Endothelial cell of umbilical vein (primary cell): ENCODE results near the gene ZNF599. TPM values are rescaled to one million over a fixed set of nuclear protein-coding genes. Genes with fewer than 3 reads are reported as not detected.

ENCODE experiments used
- BruUV-seq: library from RNA; stranded (reverse); fragments of 400-500 nt; replicated peaks from 2 replicates; lab custom pipeline; 2021; lab: Mats Ljungman, UMichigan
- CTCF ChIA-PET: fragments of 300-600, 350-600 bp; sonication (Branson Sonifier 250); formaldehyde crosslinking; loops from one replicate; lab custom pipeline; 2021; ENCODE audit warnings: antibody characterized with exemption, inconsistent platforms; lab: Charles Lee
- POLR2A ChIA-PET: fragments of 300-600, 350-600 bp; sonication (Branson Sonifier 250); formaldehyde crosslinking; loops from one replicate; lab custom pipeline; 2021; ENCODE audit warnings: antibody characterized with exemption, inconsistent platforms; lab: Charles Lee
- DNase-seq: peaks from one replicate; pipeline ENCODE4 v3.0.0-alpha.2; 2011; ENCODE audit warnings: low read depth, low spot score
- FAIRE-seq: peaks from 2 replicates; lab custom pipeline; 2011; peaks lifted over from hg19 to GRCh38; lab: Jason Lieb, UNC
- H2AFZ ChIP-seq: 2 replicates; pipeline ENCODE4 v1.6.0; 2012; ENCODE audit warnings: low read depth, low read length, control low read depth, inconsistent platforms
- H3K27ac ChIP-seq: 2 replicates; pipeline ENCODE4 v1.5.1; 2011; ENCODE audit warnings: low read depth, mild to moderate bottlenecking, control low read depth, low read length, moderate library complexity; ENCODE audit not compliant: insufficient read depth
- H3K27me3 ChIP-seq, 2 experiments: 2 replicates each; pipeline versions ENCODE4 v1.6.0 to v1.6.1; 2011; ENCODE audit warnings: low read length in 2 of 2, mixed read lengths in 1 of 2; ENCODE audit not compliant: control insufficient read depth in 2 of 2, insufficient read depth in 2 of 2
- H3K36me3 ChIP-seq, 2 experiments: 2 replicates in 1 of 2; 3 replicates in 1 of 2; pipeline ENCODE4 v1.5.1; 2011; ENCODE audit warnings: low read length in 2 of 2, mild to moderate bottlenecking in 1 of 2, moderate library complexity in 1 of 2; ENCODE audit not compliant: control insufficient read depth in 2 of 2, insufficient read depth in 2 of 2; ENCODE audit errors: extremely low read depth in 1 of 2
- H3K4me1 ChIP-seq: 3 replicates; pipeline ENCODE4 v1.5.1; 2011; ENCODE audit warnings: mild to moderate bottlenecking, low read length; ENCODE audit not compliant: control insufficient read depth, insufficient read depth; ENCODE audit errors: extremely low read depth
- H3K4me2 ChIP-seq: 2 replicates; pipeline ENCODE4 v1.6.1; 2011; ENCODE audit warnings: low read length, control low read depth, mixed read lengths; ENCODE audit not compliant: insufficient read depth
- H3K4me3 ChIP-seq, 3 experiments: fragments of 200-600 bp in 1 of 3; sonication (generic), shearing (Covaris generic) in 1 of 3; replicated peaks in 1 of 3; 2 replicates each; pipeline ENCODE4 v1.5.1; 2011 to 2016; ENCODE audit warnings: control low read depth in 3 of 3, low read length in 3 of 3, mild to moderate bottlenecking in 2 of 3, inconsistent platforms in 1 of 3, low read depth in 1 of 3, moderate library complexity in 1 of 3; ENCODE audit not compliant: insufficient read depth in 1 of 3
- H3K79me2 ChIP-seq: 2 replicates; pipeline ENCODE4 v1.6.0; 2012; ENCODE audit warnings: low read length, inconsistent platforms; ENCODE audit not compliant: control insufficient read depth, insufficient read depth
- H3K9ac ChIP-seq: replicated peaks from 2 replicates; pipeline ENCODE3; 2011; ENCODE audit warnings: low read length, control low read depth; ENCODE audit not compliant: insufficient read depth; ENCODE audit errors: extremely low read depth
- H3K9me1 ChIP-seq: replicated peaks from 3 replicates; pipeline ENCODE4 v1.6.0; 2011; ENCODE audit warnings: mild to moderate bottlenecking, low read length; ENCODE audit not compliant: control insufficient read depth, insufficient read depth; ENCODE audit errors: extremely low read depth
- H3K9me3 ChIP-seq: replicated peaks from 2 replicates; pipeline ENCODE4 v1.5.1; 2012; ENCODE audit warnings: low read length, inconsistent platforms; ENCODE audit not compliant: control insufficient read depth, insufficient read depth
- H4K20me1 ChIP-seq: replicated peaks from 2 replicates; pipeline ENCODE3; 2011; ENCODE audit warnings: mild to moderate bottlenecking, low read length; ENCODE audit not compliant: control insufficient read depth, insufficient read depth; ENCODE audit errors: extremely low read depth
- EZH2 ChIP-seq: IDR thresholded peaks from 2 replicates; pipeline ENCODE4 v1.6.1; 2012; ENCODE audit warnings: borderline replicate concordance, low read depth, mild to moderate bottlenecking, moderate library complexity, low read length, inconsistent platforms; ENCODE audit not compliant: severe bottlenecking
- GATA2 ChIP-seq: IDR thresholded peaks from 2 replicates; pipeline ENCODE4 v1.7.0; 2011; ENCODE audit warnings: low read depth, mild to moderate bottlenecking, moderate library complexity, mixed read lengths, low read length; ENCODE audit not compliant: insufficient read length, insufficient read depth
- JUN ChIP-seq: IDR thresholded peaks from 2 replicates; pipeline ENCODE4 v1.6.1; 2011; ENCODE audit warnings: borderline replicate concordance, low read depth; ENCODE audit not compliant: insufficient read length, insufficient read depth
- MAX ChIP-seq: IDR thresholded peaks from 2 replicates; pipeline ENCODE4 v1.6.1; 2011; ENCODE audit not compliant: insufficient read depth, insufficient read length
- MYC ChIP-seq: IDR thresholded peaks from one replicate; pipeline ENCODE4 v1.6.1; 2011; ENCODE audit warnings: mild to moderate bottlenecking, low read depth, low read length
- POLR2A ChIP-seq: IDR thresholded peaks from 2 replicates; pipeline ENCODE4 v1.6.1; 2012; ENCODE audit warnings: low read depth, mild to moderate bottlenecking, control low read depth, low read length
- POLR2AphosphoS5 ChIP-seq: IDR thresholded peaks from 2 replicates; pipeline ENCODE4 v1.6.1; 2012; ENCODE audit warnings: low read depth, mild to moderate bottlenecking, control low read depth, low read length, moderate library complexity; ENCODE audit not compliant: insufficient read depth
- dilution Hi-C: fragments of 300-500 bp; cut with MboI; formaldehyde crosslinking; loops from one replicate; pipeline ENCODE4 v1.15.0; 2019; ENCODE audit warnings: low sequenced_read_pairs; ENCODE audit not compliant: extremely low pct_ligation_motif_present
- intact Hi-C: fragments of 100-400 bp; cut with micrococcal nuclease; formaldehyde crosslinking; loops from one replicate; pipeline ENCODE4 v1.10.0; 2022
- polyA plus RNA-seq, 4 experiments: library from polyadenylated mRNA; depleted of rRNA in 3 of 4; stranded (reverse) in 3 of 4; unstranded in 1 of 4; fragments of >200 nt; gene quantifications; 2 replicates each; pipeline versions ENCODE4 v1.2.1 to v1.2.3, GENCODE V29; 2011 to 2012; ENCODE audit warnings: missing spikeins in 1 of 4
- total RNA-seq: library from RNA; stranded (reverse); gene quantifications from 2 replicates; pipeline ENCODE4 v1.2.3, GENCODE V29; 2021
- TF ChIP-seq, protein P1 (sequence below), 2 donors: IDR thresholded peaks; 1 replicate in 1 of 2; 2 replicates in 1 of 2; pipeline ENCODE4 v1.5.1; 2011; ENCODE audit warnings: low read length in 2 of 2, mild to moderate bottlenecking in 2 of 2, moderate library complexity in 2 of 2, control low read depth in 1 of 2, inconsistent platforms in 1 of 2, low read depth in 1 of 2; ENCODE audit not compliant: insufficient read depth in 1 of 2; ENCODE audit errors: extremely low read depth in 1 of 2

Gene ZNF599
- total and polyA plus RNA-seq, 2 donors (not counting 3 experiments of a cell fraction or from before 2014, with no cell fraction given) = 4.5 to 7.3 TPM

- no peaks in the 10 kb centered on the region for H3K9me3 ChIP-seq
- peaks cover 6 to 26% of the 10 kb centered on the region in 2 experiments for H3K36me3 ChIP-seq
- no peak overlapping the region for H3K4me2 ChIP-seq
- ChIA-PET CTCF (no interaction called here), POLR2A (no interaction called here)
- no peaks in the 10 kb centered on the region for H3K27me3 ChIP-seq
- dilution Hi-C loops (no loop called here), intact Hi-C loops (no loop called here)
- H3K27ac ChIP-seq = no peak overlapping the region
- BruUV-seq = no TSS peak
- TF ChIP-seq GATA2 (no peak), EZH2 (no peak), MAX (no peak), MYC (no peak), POLR2A (no peak), POLR2AphosphoS5 (no peak), JUN (no peak)
- TF ChIP-seq, protein P1, sequence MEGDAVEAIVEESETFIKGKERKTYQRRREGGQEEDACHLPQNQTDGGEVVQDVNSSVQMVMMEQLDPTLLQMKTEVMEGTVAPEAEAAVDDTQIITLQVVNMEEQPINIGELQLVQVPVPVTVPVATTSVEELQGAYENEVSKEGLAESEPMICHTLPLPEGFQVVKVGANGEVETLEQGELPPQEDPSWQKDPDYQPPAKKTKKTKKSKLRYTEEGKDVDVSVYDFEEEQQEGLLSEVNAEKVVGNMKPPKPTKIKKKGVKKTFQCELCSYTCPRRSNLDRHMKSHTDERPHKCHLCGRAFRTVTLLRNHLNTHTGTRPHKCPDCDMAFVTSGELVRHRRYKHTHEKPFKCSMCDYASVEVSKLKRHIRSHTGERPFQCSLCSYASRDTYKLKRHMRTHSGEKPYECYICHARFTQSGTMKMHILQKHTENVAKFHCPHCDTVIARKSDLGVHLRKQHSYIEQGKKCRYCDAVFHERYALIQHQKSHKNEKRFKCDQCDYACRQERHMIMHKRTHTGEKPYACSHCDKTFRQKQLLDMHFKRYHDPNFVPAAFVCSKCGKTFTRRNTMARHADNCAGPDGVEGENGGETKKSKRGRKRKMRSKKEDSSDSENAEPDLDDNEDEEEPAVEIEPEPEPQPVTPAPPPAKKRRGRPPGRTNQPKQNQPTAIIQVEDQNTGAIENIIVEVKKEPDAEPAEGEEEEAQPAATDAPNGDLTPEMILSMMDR (IDR thresholded peaks at IDR 0.05; ENCODE audit: extremely low read depth in 1 of 2, insufficient read depth in 1 of 2, low read depth in 1 of 2, low read length in 2 of 2) = no peak
- peaks cover 2% of the 10 kb centered on the region for H3K79me2 ChIP-seq
- DNase-seq (no peak), FAIRE-seq (no peak)
- H3K4me1 ChIP-seq = peaks cover 7% of the 10 kb centered on the region
- H2AFZ ChIP-seq = no peak overlapping the region
- H4K20me1 ChIP-seq = no peaks in the 10 kb centered on the region
- no peak overlapping the region for H3K9ac ChIP-seq
- no peaks in the 10 kb centered on the region for H3K9me1 ChIP-seq
- H3K4me3 ChIP-seq = no peak overlapping the region
Observed at GRCh38 chr19:34767951-34768350, 5.1 kb downstream of the ZNF599 start.
